Parathyroid adenoma (tissue), 2 donors: ENCODE measurements around the gene RASL11A.
"Not testable (repeated sequence)": the region's sequence is repeated elsewhere in the genome, so short reads cannot be mapped to it uniquely, and the experiment has no call there.

Experiments
- H2AFZ ChIP-seq: fragments of 300-600 bp; sonication (generic); one replicate; pipeline ENCODE4 v1.7.0; 2017; ENCODE audit warnings: antibody characterized with exemption, mild to moderate bottlenecking
- H3K27ac ChIP-seq: fragments of 300-600 bp; sonication (generic); one replicate; pipeline ENCODE4 v1.7.0; 2017
- H3K27me3 ChIP-seq: fragments of 300-600 bp; sonication (generic); one replicate; pipeline ENCODE4 v1.7.0; 2017; ENCODE audit warnings: low read length; ENCODE audit not compliant: control insufficient read depth, insufficient read depth
- H3K36me3 ChIP-seq: fragments of 300-600 bp; sonication (generic); one replicate; pipeline ENCODE4 v1.7.0; 2017; ENCODE audit warnings: low read length; ENCODE audit not compliant: control insufficient read depth, insufficient read depth
- H3K4me1 ChIP-seq: fragments of 300-600 bp; sonication (generic); one replicate; pipeline ENCODE4 v1.7.0; 2017; ENCODE audit warnings: control low read depth
- H3K4me2 ChIP-seq: fragments of 300-600 bp; sonication (generic); one replicate; pipeline ENCODE4 v1.7.0; 2017; ENCODE audit warnings: low read length
- H3K4me3 ChIP-seq: fragments of 300-600 bp; sonication (generic); one replicate; pipeline ENCODE4 v1.7.0; 2017; ENCODE audit warnings: low read depth, low read length
- H3K79me2 ChIP-seq: fragments of 300-600 bp; sonication (generic); one replicate; pipeline ENCODE4 v1.7.0; 2017; ENCODE audit warnings: control low read depth
- H3K9ac ChIP-seq: fragments of 300-600 bp; sonication (generic); one replicate; pipeline ENCODE4 v1.7.0; 2017; ENCODE audit warnings: mild to moderate bottlenecking
- H3K9me3 ChIP-seq: fragments of 300-600 bp; sonication (generic); one replicate; pipeline ENCODE4 v1.7.0; 2017; ENCODE audit warnings: low read length; ENCODE audit not compliant: control insufficient read depth
- TF ChIP-seq, protein P1 (sequence below): fragments of 300-600 bp; sonication (generic); IDR thresholded peaks from one replicate; pipeline ENCODE4 v1.7.0; 2017; ENCODE audit warnings: antibody characterized with exemption, mild to moderate bottlenecking
- donor health status: primary hyperparathyroidism.

The RASL11A gene

DNA sequence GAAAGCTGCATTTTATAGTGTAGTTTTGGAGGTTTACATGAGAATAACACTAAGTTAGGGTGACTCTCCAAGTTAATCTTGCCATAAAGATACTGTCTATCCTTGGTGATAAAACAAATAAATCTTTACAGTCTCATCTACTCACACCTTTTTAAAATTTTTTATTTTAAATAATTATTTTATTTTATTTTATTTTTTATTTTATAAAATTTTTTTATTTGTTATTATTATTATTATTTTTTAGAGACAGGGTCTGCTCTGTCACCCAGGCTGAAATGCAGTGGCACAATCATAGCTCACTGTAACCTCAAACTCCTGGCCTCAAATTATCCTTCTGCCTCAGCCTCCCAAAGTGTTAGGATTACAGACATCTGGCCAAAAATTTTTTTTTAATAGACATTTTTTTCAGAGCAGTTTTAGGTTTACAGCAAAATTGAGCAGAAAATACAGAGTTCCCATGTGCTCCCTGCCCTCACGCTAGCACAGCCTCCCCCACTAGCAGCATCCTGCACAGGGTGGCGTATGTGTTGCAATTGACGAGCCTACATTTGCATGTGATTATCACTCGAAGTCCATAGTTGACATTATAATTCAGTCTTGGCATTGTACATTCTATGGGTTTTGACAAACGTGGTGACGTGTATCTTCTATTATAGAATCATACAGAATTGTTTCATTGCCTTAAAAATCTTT, 41.0 kb downstream of the RASL11A start:
- Histone ChIP-seq H3K79me2 (no peaks in the 10 kb centered on the region), H3K27me3 (no peaks in the 10 kb centered on the region), H3K4me1 (no peaks in the 10 kb centered on the region), H3K4me3 (no peak overlapping the region), H3K36me3 (no peaks in the 10 kb centered on the region), H3K27ac (no peak overlapping the region), H2AFZ (no peak overlapping the region), H3K4me2 (no peak overlapping the region), H3K9me3 (no peaks in the 10 kb centered on the region), H3K9ac (no peak overlapping the region)
- TF ChIP-seq, protein P1, sequence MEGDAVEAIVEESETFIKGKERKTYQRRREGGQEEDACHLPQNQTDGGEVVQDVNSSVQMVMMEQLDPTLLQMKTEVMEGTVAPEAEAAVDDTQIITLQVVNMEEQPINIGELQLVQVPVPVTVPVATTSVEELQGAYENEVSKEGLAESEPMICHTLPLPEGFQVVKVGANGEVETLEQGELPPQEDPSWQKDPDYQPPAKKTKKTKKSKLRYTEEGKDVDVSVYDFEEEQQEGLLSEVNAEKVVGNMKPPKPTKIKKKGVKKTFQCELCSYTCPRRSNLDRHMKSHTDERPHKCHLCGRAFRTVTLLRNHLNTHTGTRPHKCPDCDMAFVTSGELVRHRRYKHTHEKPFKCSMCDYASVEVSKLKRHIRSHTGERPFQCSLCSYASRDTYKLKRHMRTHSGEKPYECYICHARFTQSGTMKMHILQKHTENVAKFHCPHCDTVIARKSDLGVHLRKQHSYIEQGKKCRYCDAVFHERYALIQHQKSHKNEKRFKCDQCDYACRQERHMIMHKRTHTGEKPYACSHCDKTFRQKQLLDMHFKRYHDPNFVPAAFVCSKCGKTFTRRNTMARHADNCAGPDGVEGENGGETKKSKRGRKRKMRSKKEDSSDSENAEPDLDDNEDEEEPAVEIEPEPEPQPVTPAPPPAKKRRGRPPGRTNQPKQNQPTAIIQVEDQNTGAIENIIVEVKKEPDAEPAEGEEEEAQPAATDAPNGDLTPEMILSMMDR, result no peak

- H3K36me3 ChIP-seq, result no peaks in the 10 kb centered on the region
- no peak overlapping the region for H2AFZ ChIP-seq
- H3K79me2 ChIP-seq, result no peaks in the 10 kb centered on the region
- no peak overlapping the region for H3K27ac ChIP-seq
- no peaks in the 10 kb centered on the region for H3K4me1 ChIP-seq
- H3K9me3 ChIP-seq, result no peaks in the 10 kb centered on the region
- no peaks in the 10 kb centered on the region for H3K27me3 ChIP-seq
- H3K4me2 ChIP-seq, result no peak overlapping the region
- H3K4me3 ChIP-seq, result no peak overlapping the region
- TF ChIP-seq, protein P1, result no peak
- no peak overlapping the region for H3K9ac ChIP-seq
These were observed 43.1 kb downstream of the RASL11A start for GRCh38 chr13:27313770-27314169.

- Histone ChIP-seq H3K4me1 (no peaks in the 10 kb centered on the region), H3K36me3 (no peaks in the 10 kb centered on the region), H3K4me3 (no peak overlapping the region), H3K4me2 (no peak overlapping the region), H3K27ac (no peak overlapping the region), H3K9me3 (no peaks in the 10 kb centered on the region), H3K79me2 (no peaks in the 10 kb centered on the region), H2AFZ (no peak overlapping the region), H3K27me3 (no peaks in the 10 kb centered on the region), H3K9ac (no peak overlapping the region)
- TF ChIP-seq, protein P1, result no peak
These were observed 48.8 kb downstream of the RASL11A start for GRCh38 chr13:27319404-27319803.

DNA sequence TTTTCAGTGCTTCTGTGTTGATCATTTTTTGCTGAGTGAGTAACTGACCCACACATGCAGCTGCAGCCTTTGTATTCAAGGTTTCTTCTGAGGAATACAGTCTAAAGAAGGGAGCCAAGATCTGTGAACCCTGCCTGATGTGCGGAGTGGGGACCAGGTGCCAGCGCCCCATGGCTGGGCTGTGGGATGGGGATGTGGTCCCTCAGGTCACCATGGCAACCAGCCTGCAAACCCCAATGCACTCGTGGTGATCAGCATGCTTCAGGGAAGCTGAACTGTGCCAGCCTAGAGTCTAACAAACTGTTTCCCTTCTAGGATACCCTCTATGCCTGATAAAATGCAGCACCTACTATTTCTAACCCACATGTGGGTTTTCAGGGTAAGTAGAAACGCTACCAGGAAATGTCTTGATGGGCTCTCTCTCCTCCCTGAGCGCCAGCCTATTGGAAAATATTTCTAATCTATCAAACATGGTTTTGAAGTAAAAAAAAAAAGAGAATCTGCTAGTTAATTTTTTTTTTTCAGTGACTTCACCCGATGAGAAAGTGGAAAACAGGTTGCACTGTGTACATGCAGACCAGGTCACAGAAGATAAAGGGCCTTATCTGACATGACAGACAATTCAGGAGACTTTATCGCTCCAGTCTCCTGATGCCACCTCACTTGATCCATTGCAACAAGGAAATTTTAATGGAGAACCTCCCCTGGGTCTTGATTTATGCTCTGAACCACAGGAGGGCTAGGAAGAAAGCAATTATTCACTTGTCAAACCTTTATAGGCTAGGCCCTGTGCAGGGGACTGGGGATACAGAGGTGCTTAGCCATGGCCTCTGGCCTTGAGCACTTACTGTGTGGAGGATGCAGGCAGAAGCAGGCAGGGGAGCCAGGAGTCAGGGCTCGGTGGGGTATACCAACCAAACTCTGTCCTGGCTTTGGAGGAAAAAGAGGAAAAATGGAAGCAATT, 51.1 kb downstream of the RASL11A start:
- TF ChIP-seq, protein P1, result no peak
- no peak overlapping the region for H3K9ac ChIP-seq

GRCh38 chr13:27322443-27322842, 51.8 kb downstream of the RASL11A start:
- H3K79me2 ChIP-seq, H3K4me2 ChIP-seq, H3K36me3 ChIP-seq, H3K27ac ChIP-seq, H3K27me3 ChIP-seq, H3K9ac ChIP-seq, H2AFZ ChIP-seq, H3K4me1 ChIP-seq, H3K9me3 ChIP-seq, H3K4me3 ChIP-seq: not testable (repeated sequence)

More for the DNA sequence above, 51.1 kb downstream of the RASL11A start:
- no peaks in the 10 kb centered on the region for H3K4me1 ChIP-seq
- H3K4me2 ChIP-seq, result no peak overlapping the region
- H3K9me3 ChIP-seq, result no peaks in the 10 kb centered on the region
- H3K27me3 ChIP-seq, result no peaks in the 10 kb centered on the region
- H3K79me2 ChIP-seq, result no peaks in the 10 kb centered on the region
- no peak overlapping the region for H3K27ac ChIP-seq
- no peak overlapping the region for H2AFZ ChIP-seq
- no peak overlapping the region for H3K4me3 ChIP-seq
- no peaks in the 10 kb centered on the region for H3K36me3 ChIP-seq
